NK-92 (cell line): ENCODE measurements around the gene RABGAP1L.

Experiments used
- DNase-seq: peaks from one replicate; lab custom pipeline; 2025; ENCODE audit not compliant: unreplicated experiment; lab: John Stamatoyannopoulos, UW

RABGAP1L gene

GRCh38 chr1:174197088-174197487, 37.8 kb downstream of the RABGAP1L start:
- no peak for DNase-seq

- no peak for DNase-seq
Observed at GRCh38 chr1:174197547-174197946, 38.2 kb downstream of the RABGAP1L start.

GRCh38 chr1:174198202-174198601, 38.9 kb downstream of the RABGAP1L start:
- DNase-seq: no peak

DNA sequence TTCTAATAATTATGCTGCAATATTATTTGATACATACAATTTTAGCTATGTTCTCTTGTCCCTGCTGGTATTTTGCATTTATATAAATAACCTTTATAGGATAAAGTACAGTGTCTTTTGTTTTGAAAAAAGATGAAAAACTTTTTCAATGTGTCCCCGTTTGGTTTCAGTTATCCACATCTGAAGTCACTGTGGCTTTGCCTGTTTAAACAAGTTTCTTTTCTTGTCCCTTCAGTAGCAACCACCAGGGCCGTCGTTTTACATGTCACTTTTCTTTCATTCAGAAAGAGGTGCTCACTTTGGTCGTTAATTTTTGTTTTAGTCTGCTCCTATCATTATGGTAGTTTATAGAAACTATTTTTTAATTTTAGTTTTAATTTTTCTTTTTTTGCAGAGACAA, 41.4 kb downstream of the RABGAP1L start:
- DNase-seq: no peak

DNA sequence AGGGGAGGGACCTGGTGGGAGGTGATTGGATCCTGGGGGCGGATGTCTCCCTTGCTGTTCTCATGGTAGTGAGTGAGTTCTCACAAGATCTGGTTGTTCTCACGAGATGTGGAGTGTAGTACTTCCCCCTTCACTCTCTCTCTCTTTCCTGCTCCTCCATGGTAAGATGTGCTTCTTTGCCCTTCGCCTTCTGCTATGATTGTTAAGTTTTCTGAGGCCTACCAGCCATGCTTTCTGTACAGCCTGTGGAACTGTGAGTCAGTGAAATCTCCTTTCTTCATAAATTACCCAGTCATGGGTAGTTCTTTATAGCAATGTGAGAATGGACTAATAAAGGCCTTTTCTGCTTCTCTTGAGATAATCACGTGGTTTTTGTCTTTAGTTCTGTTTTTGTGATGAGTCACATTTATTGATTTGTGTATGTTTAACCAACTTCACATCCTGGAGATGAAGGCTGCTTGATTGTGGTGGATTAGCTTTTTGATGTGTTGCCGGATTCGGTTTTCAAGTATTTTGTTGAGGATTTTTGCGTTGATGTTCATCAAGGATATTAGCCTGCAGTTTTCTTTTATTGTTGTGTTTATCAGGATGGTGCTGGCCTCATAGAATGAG, 45.5 kb downstream of the RABGAP1L start:
- no peak for DNase-seq

DNA sequence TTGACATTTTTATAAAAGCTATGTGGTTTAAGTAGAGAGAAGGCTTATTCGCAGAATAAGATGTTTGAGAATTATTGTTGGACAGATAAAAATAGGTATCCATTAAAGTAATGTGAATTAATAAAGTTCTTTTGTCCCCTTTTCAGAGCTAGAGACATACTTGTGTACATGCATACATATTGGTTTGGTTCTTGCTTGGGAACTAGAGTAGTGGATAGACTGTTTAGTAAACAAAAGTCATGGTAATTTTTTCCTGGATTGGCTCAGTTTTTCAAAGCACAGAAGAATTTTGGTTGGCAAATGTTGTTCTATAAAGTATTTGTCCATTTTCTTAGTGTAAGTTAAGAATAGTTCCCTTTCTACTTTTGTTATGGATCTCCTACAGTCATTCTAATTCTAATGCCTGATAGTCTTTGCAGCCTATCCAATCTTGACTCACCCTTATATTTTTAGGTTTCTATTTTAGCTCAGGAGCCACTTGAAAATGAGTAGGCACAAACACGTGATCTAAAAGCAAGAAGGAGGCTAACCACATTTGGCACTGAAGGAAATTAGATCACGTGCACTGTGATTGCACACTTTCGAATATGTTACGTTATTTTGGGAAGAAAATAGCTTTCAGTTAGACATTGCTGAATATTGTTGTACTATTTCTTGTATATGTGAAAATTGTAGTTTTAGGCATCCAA, 47.0 kb downstream of the RABGAP1L start:
- no peak for DNase-seq

GRCh38 chr1:174209347-174210187, 50.2 kb downstream of the RABGAP1L start:
- DNase-seq: no peak

- no peak for DNase-seq
Observed at GRCh38 chr1:174211486-174211885, 52.2 kb downstream of the RABGAP1L start.

GRCh38 chr1:174215766-174216165, 56.4 kb downstream of the RABGAP1L start:
- no peak for DNase-seq

DNA sequence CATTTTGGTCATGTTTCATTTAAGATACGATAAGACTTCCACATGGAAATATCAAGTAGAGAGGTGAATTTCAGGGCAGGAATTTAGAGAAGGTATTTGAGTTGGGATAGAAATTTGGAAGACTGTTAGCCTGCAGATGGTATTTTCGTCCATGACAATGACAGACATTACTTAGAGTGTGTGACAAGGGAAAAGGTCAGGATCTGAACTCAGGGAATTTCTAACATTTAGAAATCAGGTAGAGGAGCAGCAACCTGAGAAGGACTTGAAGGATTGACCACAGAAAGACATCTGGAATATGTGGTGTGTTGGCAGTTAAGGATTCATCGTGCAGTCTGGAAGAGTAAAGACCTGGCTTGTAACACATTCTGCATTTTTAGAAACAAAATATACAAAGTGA, 57.9 kb downstream of the RABGAP1L start:
- no peak for DNase-seq

DNA sequence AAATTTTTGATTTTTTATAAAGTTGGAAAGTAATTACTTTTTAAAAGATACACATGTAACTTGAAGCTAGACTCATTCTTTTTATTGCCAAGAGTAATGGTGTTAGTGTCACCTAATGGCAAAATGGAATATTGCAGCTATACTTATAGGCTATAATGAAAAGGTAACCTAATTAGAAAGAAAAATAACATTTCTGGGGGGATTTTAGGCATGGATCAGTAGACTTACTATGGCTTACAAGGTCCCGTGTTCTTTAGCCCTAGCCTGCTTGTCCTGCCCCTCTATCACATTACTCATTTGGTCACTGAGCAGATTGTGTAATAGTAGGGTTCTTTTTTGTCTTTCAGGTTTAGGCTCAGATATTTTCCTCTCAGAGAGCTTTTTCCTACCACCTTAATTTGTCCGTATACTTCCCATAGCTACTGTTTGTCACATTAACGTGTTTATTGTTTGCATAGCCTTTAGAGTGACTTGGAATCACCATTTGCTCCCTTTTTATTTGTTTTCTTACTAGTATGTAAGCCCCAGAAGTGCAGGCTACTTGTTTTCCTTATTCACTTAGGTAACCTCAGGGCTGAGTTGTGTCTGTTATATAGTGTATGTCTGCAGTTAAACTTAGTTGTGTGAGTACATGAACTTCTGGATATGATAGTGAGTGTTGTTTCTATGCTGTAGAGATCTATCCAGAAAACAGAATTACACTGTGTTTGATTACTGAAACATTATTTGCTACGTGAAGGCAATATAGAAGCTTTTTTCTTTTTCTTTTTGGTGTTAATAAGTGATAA, 58.7 kb downstream of the RABGAP1L start:
- DNase-seq: no peak

GRCh38 chr1:174218983-174219382, 59.7 kb downstream of the RABGAP1L start:
- DNase-seq: no peak

GRCh38 chr1:174219606-174220370, 60.5 kb downstream of the RABGAP1L start:
- DNase-seq: no peak

DNA sequence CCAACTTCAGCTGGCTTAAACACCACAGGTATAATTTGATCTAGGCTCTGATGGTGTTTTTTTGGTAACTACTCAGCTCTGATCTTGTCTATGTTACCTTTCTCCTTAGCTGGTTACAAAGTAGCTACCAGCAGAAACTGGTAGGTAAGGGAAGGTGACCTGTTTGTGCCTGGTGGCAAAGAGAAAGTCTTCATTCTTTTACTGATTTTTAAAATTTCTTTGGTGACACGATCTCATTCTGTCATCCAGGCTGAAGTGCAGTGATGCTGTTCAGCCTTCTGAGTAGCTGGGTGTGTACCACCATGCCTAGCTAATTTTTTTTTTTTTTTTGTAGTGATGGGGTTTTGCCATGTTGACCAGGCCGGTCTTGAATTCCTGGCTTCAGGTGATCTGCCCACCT, 62.4 kb downstream of the RABGAP1L start:
- DNase-seq: no peak

GRCh38 chr1:174222166-174222949, 63.0 kb downstream of the RABGAP1L start:
- no peak for DNase-seq

DNA sequence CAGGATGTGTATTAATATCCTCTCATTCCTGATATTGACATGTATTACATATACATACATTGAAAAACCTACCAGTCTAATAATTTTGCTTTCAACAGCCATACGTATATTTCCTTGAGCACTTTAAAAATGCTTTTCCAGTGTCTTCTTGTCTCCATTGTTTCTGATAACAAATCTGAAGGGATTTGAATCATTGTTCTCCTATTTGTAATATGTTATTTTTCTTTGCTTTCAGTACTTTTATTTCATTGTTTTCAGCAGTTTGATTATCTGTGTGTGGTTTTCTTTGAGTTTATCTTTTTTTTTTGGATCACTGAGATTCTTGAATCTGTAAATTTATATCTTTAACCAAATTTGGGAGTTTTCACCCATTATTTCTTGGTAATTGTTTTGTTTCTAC, 65.3 kb downstream of the RABGAP1L start:
- DNase-seq: no peak

GRCh38 chr1:174225499-174226204, 66.3 kb downstream of the RABGAP1L start:
- no peak for DNase-seq

GRCh38 chr1:174230399-174230798, 71.1 kb downstream of the RABGAP1L start:
- DNase-seq: no peak

GRCh38 chr1:174232761-174233160, 73.4 kb downstream of the RABGAP1L start:
- DNase-seq: no peak
